ENCODE measurements around the gene RTP3.

The RTP3 gene

GRCh38 chr3:46463868-46464241 lies 33.9 kb upstream of the RTP3 start:
- TF ChIP-seq, protein P1, sequence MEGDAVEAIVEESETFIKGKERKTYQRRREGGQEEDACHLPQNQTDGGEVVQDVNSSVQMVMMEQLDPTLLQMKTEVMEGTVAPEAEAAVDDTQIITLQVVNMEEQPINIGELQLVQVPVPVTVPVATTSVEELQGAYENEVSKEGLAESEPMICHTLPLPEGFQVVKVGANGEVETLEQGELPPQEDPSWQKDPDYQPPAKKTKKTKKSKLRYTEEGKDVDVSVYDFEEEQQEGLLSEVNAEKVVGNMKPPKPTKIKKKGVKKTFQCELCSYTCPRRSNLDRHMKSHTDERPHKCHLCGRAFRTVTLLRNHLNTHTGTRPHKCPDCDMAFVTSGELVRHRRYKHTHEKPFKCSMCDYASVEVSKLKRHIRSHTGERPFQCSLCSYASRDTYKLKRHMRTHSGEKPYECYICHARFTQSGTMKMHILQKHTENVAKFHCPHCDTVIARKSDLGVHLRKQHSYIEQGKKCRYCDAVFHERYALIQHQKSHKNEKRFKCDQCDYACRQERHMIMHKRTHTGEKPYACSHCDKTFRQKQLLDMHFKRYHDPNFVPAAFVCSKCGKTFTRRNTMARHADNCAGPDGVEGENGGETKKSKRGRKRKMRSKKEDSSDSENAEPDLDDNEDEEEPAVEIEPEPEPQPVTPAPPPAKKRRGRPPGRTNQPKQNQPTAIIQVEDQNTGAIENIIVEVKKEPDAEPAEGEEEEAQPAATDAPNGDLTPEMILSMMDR (IDR thresholded peaks at IDR 0.05; ENCODE audit: low read length, missing control alignments): no peak
- no peak for DNase-seq (ENCODE audit: low read depth)
- H3K4me3 ChIP-seq (replicated peaks; ENCODE audit: low read depth, low read length): no peak overlapping the region

- no peak within 1 kb of the TSS for H3K4me3 ChIP-seq (replicated peaks; ENCODE audit: low read depth, low read length)
- TF ChIP-seq, protein P1 (IDR thresholded peaks at IDR 0.05; ENCODE audit: low read length, missing control alignments): no peak
- DNase-seq (ENCODE audit: low read depth): no peak
Measured at GRCh38 chr3:46464326-46465195, 33.2 kb upstream of the RTP3 start, which contains the start of gene LTF. Gene LTF, minus strand, starts transcription at chr3:46464905. Its CDS starts 38 bp downstream, at chr3:46464867.

DNA sequence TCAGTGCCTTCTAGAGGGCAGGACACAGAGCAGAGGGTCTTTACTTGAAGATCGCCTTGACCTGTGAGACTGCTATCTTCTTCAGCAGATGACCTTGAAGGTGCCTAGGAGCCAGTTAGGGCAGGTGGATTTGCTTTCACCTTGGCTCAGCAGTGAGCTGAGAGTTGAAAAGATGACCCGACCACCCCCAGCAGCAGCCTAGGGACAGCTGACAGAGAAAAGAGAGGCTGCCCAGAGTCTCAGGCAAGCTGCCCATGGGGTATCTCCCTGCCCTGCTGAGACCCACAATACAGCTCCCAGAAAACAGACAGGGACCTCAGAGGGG lies 32.6 kb upstream of the RTP3 start:
- no peak for DNase-seq (ENCODE audit: low read depth)
- no peak overlapping the region for H3K4me3 ChIP-seq (replicated peaks; ENCODE audit: low read depth, low read length)
- TF ChIP-seq, protein P1 (IDR thresholded peaks at IDR 0.05; ENCODE audit: low read length, missing control alignments): no peak

- TF ChIP-seq, protein P1 (IDR thresholded peaks at IDR 0.05; ENCODE audit: low read length, missing control alignments): no peak
- H3K4me3 ChIP-seq (replicated peaks; ENCODE audit: low read depth, low read length): no peak overlapping the region
- no peak for DNase-seq (ENCODE audit: low read depth)
Measured at GRCh38 chr3:46466273-46466672, 31.5 kb upstream of the RTP3 start.

DNA sequence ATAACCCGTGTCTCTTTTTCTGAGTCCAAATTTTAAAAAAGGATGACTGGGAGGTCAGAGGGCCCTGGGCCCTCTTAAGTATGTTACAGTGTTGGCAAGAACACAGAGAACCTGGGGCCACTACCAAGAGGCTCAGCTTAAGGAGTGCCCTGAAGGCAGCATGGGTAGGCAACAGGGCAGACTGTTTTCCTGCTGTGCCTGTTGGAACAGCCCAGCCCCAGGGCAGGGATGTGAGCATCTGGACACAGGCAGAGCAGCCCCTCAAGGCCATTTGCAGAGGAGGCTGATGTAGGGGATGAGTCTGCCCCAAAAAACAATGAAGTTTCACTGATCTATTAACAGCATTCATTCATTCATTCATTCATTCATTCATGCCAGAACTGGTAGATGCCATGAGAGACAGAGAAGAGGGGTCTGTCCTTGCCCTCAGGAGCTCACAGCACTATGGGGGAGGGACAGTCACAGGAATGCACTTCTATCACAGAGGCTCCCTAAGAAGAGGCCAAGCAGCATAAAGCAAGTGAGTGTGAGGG lies 30.8 kb upstream of the RTP3 start:
- TF ChIP-seq, protein P1 (IDR thresholded peaks at IDR 0.05; ENCODE audit: low read length, missing control alignments): no peak
- DNase-seq (ENCODE audit: low read depth): no peak
- H3K4me3 ChIP-seq (replicated peaks; ENCODE audit: low read depth, low read length): no peak overlapping the region

- TF ChIP-seq, protein P1 (IDR thresholded peaks at IDR 0.05; ENCODE audit: low read length, missing control alignments): no peak
- no peak overlapping the region for H3K4me3 ChIP-seq (replicated peaks; ENCODE audit: low read depth, low read length)
- DNase-seq (ENCODE audit: low read depth): no peak
Measured at GRCh38 chr3:46467562-46467961, 30.2 kb upstream of the RTP3 start.

All from fibroblast of pulmonary artery (primary cell).